Neural progenitor cell (in vitro differentiated cells): Measurements from ENCODE around the gene EPN1.

Experiments
- CTCF ChIP-seq: fragments of 200-600 bp; sonication (generic); IDR thresholded peaks from 2 replicates; pipeline ENCODE4 v1.5.1; 2017; ENCODE audit warnings: antibody characterized with exemption, mild to moderate bottlenecking
- EZH2 ChIP-seq: fragments of 200-600 bp; sonication (generic); IDR thresholded peaks from 2 replicates; pipeline ENCODE4 v1.6.1; 2017; ENCODE audit warnings: antibody characterized with exemption, mild to moderate bottlenecking, moderate library complexity
- EZH2phosphoT487 ChIP-seq: fragments of 200-600 bp; sonication (generic); IDR thresholded peaks from 2 replicates; pipeline ENCODE4 v1.6.1; 2017; ENCODE audit warnings: antibody characterized with exemption

DNA sequence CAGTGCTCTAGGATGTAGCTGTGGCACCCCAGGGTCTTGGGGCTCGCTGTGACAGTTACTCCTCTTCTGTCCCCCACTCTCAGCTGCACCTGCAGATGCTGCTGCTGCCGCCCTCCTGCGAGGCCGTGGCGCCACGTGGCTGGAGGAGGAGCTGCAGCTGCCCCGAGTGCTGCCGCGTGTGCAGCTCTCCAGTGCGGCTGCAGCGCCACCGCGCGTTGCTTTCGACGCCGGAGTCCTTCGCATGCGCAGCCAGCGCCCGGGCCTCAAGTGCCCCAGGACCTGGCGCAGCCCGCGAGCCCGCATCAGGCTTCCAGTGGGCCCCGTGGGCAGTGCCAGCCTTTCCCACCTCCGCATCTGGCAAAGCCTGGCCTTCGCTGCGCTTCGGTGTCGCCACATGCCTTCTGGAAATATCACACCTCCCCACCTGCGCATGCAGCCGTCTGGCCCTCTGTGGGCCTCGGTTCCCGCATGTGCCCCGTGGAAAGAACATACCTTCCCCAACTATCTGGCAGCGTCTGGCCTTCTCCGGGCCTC is 34.9 kb upstream of the EPN1 start:
- TF ChIP-seq CTCF (peak; percentile 22), EZH2phosphoT487 (no peak), EZH2 (no peak)
